DMS114 treated with DMSO at 0.1 percent for 48 hours (cell line): ENCODE results near the gene CEP162.
"Not testable (repeated sequence)": the region's sequence is repeated elsewhere in the genome, so short reads cannot be mapped to it uniquely, and the experiment has no call there.

Experiments
- DNase-seq: peaks from one replicate; lab custom pipeline; 2025; ENCODE audit not compliant: unreplicated experiment; lab: John Stamatoyannopoulos, UW

Gene CEP162

GRCh38 chr6:84093441-84094435 is 133.7 kb downstream of the CEP162 start:
- no peak for DNase-seq

GRCh38 chr6:84089552-84089951 is 137.9 kb downstream of the CEP162 start:
- DNase-seq, result no peak

GRCh38 chr6:84089081-84089480 is 138.4 kb downstream of the CEP162 start:
- DNase-seq, result no peak

- no peak for DNase-seq
These were observed 140.7 kb downstream of the CEP162 start for GRCh38 chr6:84086545-84087429.

- DNase-seq, result no peak
These were observed 141.4 kb downstream of the CEP162 start for GRCh38 chr6:84086056-84086455.

- DNase-seq, result not testable (repeated sequence)
These were observed 142.7 kb downstream of the CEP162 start for GRCh38 chr6:84084705-84085104.

GRCh38 chr6:84082689-84083265 is 144.7 kb downstream of the CEP162 start:
- DNase-seq, result no peak

GRCh38 chr6:84081222-84081621 is 146.2 kb downstream of the CEP162 start:
- DNase-seq, result no peak

GRCh38 chr6:84078335-84078734 is 149.1 kb downstream of the CEP162 start:
- DNase-seq, result no peak

GRCh38 chr6:84077645-84078044 is 149.8 kb downstream of the CEP162 start:
- no peak for DNase-seq

GRCh38 chr6:84074988-84075781 is 152.3 kb downstream of the CEP162 start:
- DNase-seq, result no peak
